Measurements from ENCODE around the gene FGF7.

GRCh38 chr15:49490966-49491365, 67.9 kb downstream of the FGF7 start:
- TF ChIP-seq CTCF (conservative IDR thresholded peaks at IDR 0.05) (no peak), ZFX (IDR thresholded peaks at IDR 0.05) (no peak)
